SKM-1 treated with dmso at 0.1 percent for 144 hours (cell line): ENCODE measurements around the gene MUC5B.
"Not testable (repeated sequence)": the region's sequence is repeated elsewhere in the genome, so short reads cannot be mapped to it uniquely, and the experiment has no call there.

Source experiments
- DNase-seq: peaks from one replicate; lab custom pipeline; 2025; ENCODE audit not compliant: unreplicated experiment; lab: John Stamatoyannopoulos, UW

The MUC5B gene

GRCh38 chr11:1261241-1262071 is 38.6 kb downstream of the MUC5B start:
- DNase-seq = no peak

DNA sequence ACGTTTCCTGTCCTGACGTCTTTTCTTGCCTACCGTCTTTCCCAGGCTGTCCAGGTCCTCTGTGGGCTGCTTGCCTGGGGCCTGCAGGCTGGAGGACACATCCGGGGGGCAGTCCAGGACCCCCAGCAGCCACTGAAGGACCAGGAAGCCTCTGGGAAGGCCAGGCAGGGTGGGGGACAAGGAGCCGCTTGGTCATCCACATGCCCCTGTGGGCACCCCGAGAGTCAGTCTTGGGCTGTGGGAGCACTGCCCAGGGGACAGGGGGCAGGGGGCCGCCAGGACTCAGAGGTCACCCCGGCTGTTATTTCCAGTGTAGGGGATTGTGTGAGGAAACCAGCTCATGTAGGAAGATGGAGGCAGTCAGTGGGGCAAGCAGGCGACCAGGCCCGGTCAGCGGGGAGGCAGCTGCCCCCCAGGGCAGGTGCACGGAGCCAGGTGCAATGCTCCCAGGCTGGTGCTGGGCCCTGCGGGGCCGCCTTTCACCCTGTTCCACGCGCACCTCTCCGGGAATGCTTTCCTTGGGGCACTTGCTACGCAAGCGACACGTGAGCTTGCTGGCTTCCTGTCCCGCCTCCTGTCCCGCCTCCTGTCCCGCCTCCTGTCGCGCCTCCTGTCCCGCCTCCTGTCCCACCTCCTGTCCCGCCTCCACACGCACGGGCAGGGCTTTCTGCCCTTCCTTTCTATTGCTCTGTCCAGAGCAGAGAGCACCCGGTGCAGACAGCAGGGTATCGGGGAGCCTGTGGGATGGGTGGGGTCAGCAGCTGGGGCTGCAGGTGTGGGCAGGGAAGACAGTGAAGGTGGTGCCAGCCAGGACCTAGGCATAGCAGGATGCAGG is 39.5 kb downstream of the MUC5B start:
- DNase-seq = peak; percentile 83

GRCh38 chr11:1263010-1263409 is 40.1 kb downstream of the MUC5B start:
- DNase-seq = no peak

- peak; percentile 63 for DNase-seq
Measured at GRCh38 chr11:1264444-1264843, 41.6 kb downstream of the MUC5B start.

GRCh38 chr11:1265480-1265879 is 42.6 kb downstream of the MUC5B start:
- not testable (repeated sequence) for DNase-seq

GRCh38 chr11:1266976-1267375 is 44.1 kb downstream of the MUC5B start:
- not testable (repeated sequence) for DNase-seq

DNA sequence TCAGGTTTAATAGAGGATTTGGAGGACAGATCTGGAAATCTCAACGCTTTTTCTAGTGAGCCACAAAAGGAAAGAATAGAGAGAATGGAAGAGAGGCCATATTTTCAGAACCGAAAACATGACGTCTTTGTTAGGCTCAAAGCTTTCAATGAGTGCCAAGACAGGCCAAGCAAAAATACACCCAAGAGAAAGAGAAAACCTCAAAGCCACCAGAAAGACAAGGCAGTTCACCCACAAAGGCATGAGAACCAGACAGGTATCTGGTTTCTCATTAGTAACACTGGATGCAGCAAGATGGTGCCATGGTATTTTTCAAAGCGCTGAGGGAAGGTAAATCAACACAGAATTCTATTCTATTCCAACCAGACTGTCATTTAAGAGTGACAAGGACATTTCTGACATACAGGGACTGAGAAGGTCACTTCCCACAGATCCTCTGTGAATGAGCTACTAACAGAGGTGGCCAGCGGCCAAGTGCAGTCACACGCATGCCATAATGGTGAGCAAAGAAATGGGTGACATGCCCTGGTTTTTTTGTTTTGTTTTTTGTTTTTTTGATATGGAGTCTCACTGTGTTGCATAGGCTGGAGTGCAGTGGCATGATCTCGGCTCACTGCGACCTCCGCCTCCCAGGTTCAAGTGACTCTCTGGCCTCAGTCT is 44.7 kb downstream of the MUC5B start:
- no peak for DNase-seq

GRCh38 chr11:1269957-1270356 is 47.1 kb downstream of the MUC5B start:
- DNase-seq = no peak

DNA sequence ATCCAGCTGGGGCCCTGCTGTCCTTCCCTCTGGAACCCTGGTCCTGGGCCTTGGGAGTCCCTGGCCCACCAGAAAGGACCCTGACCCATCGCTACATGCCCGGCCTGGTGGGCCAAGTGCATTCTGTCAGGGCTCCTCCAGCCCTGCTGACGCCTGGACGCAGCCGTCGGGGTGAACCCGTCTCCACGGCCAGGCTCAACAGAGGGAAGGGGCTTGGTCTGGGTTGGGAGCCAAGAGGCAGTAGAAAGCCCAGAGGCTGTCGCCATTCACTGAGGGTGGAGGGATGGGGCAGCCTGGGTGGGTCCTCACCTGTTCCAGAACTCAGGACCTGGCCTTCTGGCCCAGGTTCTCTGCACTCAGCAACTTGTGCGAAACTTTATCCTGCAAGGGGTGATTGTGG is 47.6 kb downstream of the MUC5B start:
- DNase-seq = no peak

- DNase-seq = no peak
Measured at GRCh38 chr11:1271002-1271401, 48.1 kb downstream of the MUC5B start.

DNA sequence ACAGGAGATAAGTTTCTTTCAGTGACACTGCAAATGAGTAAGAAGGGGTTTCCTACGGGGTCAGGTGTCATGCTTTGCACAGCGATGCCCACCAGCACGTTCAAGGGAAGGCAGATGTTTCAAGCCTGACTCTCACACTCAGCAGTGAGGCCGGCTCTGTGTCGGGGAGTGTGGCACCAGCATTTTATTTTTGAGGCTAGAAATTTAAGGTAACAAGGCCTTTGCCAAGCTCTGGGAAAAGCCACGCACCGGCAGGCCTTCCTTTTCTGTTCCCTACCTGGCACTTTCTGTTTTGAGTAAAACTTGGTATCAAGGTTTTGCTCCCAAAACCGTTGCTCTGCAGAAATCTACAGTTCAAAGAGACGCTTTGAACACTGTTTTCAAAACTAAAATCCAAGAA is 48.5 kb downstream of the MUC5B start:
- no peak for DNase-seq

DNA sequence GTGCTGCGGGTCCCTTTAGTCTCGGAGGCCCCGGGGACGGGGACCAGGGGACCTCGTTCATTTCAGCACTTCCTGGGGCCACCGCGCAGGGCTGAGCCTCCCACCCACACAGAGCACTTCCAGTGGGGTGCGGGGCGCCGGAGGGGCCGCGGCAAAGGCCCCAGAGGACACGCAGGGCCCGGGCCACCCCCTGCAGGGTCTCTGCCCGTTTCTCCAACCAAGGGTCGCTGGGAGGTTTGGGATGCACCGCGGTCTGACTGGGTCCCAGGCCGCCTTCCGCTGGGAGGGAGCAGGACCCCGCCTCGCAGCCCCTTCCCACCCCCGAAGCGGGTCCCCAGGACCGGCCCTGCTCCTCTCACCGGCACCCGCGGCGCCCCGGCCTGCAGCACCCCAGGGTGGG is 49.1 kb downstream of the MUC5B start:
- DNase-seq = no peak

GRCh38 chr11:1272531-1272930 is 49.7 kb downstream of the MUC5B start:
- no peak for DNase-seq

DNA sequence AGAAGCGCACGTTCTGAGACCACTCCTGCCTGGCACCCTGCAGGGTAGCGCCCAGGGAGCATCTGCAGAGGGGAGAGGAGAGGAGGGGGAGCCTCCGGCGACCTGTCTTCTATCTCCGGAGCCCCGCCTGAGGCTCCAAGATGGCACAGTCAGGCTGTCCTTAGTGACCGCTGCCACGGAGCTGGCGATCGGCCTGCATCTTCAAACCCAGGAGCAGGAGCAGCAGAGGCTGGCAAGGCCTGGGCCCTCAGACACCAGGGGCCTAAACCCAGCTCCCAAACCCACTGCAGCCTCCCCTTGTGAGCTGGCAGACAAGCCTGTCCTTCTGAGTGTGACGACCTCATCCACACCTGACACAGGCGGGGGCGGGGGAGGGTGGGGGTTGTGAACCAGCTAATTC is 51.6 kb downstream of the MUC5B start:
- DNase-seq = no peak

- DNase-seq = no peak
Measured at GRCh38 chr11:1275021-1275420, 52.2 kb downstream of the MUC5B start.

DNA sequence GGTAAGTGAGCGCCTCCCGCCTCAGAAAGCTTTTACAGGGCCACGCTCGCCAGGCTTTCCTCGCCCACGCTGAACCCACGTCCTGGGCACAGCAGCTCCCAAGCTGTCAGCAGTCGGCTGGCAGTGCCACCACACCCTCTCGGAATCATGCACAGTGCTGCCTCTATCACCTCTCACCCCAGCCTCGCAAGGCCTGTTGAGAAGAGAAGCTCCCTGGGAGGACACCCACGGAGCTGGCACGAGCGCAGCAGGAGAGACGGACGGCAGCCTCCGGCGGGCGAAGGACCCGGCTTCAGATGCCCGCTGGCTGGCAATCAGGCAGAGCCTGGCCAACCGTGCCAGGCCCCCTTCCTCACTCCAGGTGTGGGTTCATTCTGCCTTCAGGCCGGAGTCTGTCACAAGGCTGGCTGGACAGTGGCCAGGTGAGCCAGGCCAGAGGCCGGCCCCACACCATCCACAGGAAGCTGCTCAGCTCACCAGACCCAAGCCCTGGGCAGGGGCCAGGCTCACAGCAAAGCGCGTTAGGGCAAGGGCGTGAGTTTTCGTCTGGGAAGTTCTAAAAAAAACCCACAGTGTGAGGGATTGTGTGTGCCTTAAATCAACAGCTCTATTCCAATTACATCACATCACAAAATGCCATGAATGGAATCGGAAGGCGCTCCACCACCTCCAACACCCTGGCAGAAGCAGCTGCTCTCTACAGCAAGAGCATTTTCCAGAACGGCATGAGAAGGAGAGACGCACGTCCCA is 53.4 kb downstream of the MUC5B start:
- no peak for DNase-seq

DNA sequence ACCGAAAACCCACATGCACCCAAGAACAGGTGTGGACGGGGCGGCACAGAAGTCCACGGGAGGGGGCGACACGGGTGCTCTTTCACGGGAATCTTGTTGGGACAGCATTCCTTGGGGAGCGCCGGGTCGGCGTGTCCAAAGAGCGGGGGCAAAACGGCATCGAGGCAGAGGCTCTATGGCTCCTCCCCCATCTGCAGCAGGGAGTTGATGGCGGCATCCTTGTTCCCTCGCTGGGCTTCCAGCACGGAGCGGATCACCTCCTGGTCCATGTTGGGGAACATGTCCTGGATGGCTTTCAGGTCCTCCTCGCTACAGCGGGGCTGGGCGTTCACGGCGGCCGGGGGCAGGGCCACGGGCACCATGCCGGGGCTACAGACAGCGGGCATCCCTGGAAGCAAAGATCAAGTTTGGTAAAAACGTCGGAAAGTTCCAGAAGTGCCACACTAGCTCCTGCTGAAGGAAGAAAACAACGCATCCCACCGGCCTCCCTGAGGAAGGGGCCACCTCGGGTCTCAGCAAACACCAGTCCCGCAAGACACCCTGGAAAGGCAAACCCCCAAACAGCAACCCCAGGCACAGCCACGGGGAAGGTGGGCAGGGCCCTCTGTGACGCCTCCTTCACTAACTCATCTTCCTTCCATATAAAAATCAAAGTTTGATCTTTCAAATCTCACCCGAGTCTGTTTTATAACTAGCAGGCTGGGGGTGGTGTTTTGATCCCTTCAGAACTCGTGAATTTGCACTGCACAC is 54.2 kb downstream of the MUC5B start:
- no peak for DNase-seq

- no peak for DNase-seq
Measured at GRCh38 chr11:1277936-1278512, 55.2 kb downstream of the MUC5B start.

GRCh38 chr11:1278766-1279673 is 56.2 kb downstream of the MUC5B start:
- DNase-seq = no peak
